SK-N-SH (cell line): ENCODE data around the gene TCEA3. TPM values are rescaled to one million over a fixed set of nuclear protein-coding genes. Genes with fewer than 3 reads are reported as not detected.

Experiments
- CTCF ChIA-PET: fragments of 300-600, 350-600 bp; formaldehyde crosslinking; extraction: SDS; loops from one replicate; lab custom pipeline; 2021; lab: Yijun Ruan, JAX
- POLR2A ChIA-PET: fragments of 350-600 bp; sonication (Branson Sonifier 250); formaldehyde crosslinking; extraction: SDS; loops from one replicate; lab custom pipeline; 2020; ENCODE audit warnings: antibody characterized with exemption, inconsistent platforms; lab: Yijun Ruan, JAX
- DNase-seq: peaks from one replicate; pipeline ENCODE4 v3.0.0; 2012
- H2AFZ ChIP-seq: fragments of 200-600 bp; sonication (generic); 2 replicates; pipeline ENCODE4 v1.8.1; 2016; ENCODE audit warnings: antibody characterized with exemption, mild to moderate bottlenecking, low read depth
- H3F3A ChIP-seq: fragments of 200-600 bp; sonication (generic); replicated peaks from 2 replicates; pipeline ENCODE3; 2016; ENCODE audit warnings: antibody characterized with exemption, mild to moderate bottlenecking; ENCODE audit not compliant: insufficient read depth
- H3K27ac ChIP-seq, 2 experiments: fragments of 200-500 bp in 1 of 2; fragments of 200-600 bp in 1 of 2; sonication (Bioruptor generic) in 1 of 2; sonication (generic), shearing (Covaris generic) in 1 of 2; 2 replicates each; pipeline versions ENCODE4 v1.5.1 to v1.6.1; 2014 to 2016; ENCODE audit warnings: low read depth in 2 of 2, inconsistent platforms in 1 of 2, low read length in 1 of 2, mild to moderate bottlenecking in 1 of 2, mixed read lengths in 1 of 2
- H3K27me3 ChIP-seq: fragments of 200-600 bp; sonication (generic), shearing (Covaris generic); 2 replicates; pipeline ENCODE4 v1.6.1; 2016; ENCODE audit warnings: mixed run types; ENCODE audit not compliant: insufficient read depth
- H3K36me3 ChIP-seq, 2 experiments: fragments of 200-500 bp in 1 of 2; fragments of 200-600 bp in 1 of 2; sonication (Bioruptor generic) in 1 of 2; sonication (generic) in 1 of 2; replicated peaks in 1 of 2; 2 replicates each; pipeline versions ENCODE3 to v1.5.1; 2014 to 2016; ENCODE audit warnings: low read length in 1 of 2, mild to moderate bottlenecking in 1 of 2; ENCODE audit not compliant: insufficient read depth in 2 of 2, control insufficient read depth in 1 of 2
- H3K4me1 ChIP-seq, 2 experiments: fragments of 200-500 bp in 1 of 2; fragments of 200-600 bp in 1 of 2; sonication (Bioruptor generic) in 1 of 2; sonication (generic), shearing (Covaris generic) in 1 of 2; 2 replicates each; pipeline versions ENCODE4 v1.5.1 to v1.6.1; 2014 to 2016; ENCODE audit warnings: low read depth in 1 of 2, low read length in 1 of 2, mixed run types in 1 of 2; ENCODE audit not compliant: insufficient read depth in 2 of 2, control insufficient read depth in 1 of 2
- H3K4me2 ChIP-seq: fragments of 200-600 bp; sonication (generic), shearing (Covaris generic); 2 replicates; pipeline ENCODE4 v1.6.1; 2017; ENCODE audit warnings: mixed run types
- H3K4me3 ChIP-seq, 2 experiments: fragments of 200-500 bp in 1 of 2; fragments of 200-600 bp in 1 of 2; sonication (Bioruptor generic) in 1 of 2; sonication (generic), shearing (Covaris generic) in 1 of 2; 2 replicates each; pipeline versions ENCODE4 v1.5.1 to v1.8.1; 2014 to 2016; ENCODE audit warnings: low read depth in 2 of 2, inconsistent platforms in 1 of 2, low read length in 1 of 2, mild to moderate bottlenecking in 1 of 2, mixed read lengths in 1 of 2, moderate library complexity in 1 of 2
- H3K79me2 ChIP-seq: fragments of 200-600 bp; sonication (generic); 2 replicates; pipeline ENCODE4 v1.8.1; 2017; ENCODE audit warnings: mild to moderate bottlenecking; ENCODE audit not compliant: insufficient read depth
- H3K9ac ChIP-seq: fragments of 200-600 bp; sonication (generic); 2 replicates; pipeline ENCODE4 v1.6.1; 2017; ENCODE audit warnings: mixed run types
- H3K9me2 ChIP-seq: fragments of 200-600 bp; sonication (generic); 2 replicates; pipeline ENCODE4 v1.6.1; 2017; ENCODE audit warnings: mixed run types
- H3K9me3 ChIP-seq: fragments of 200-600 bp; sonication (generic); 2 replicates; pipeline ENCODE4 v1.6.1; 2017; ENCODE audit warnings: mixed run types, mild to moderate bottlenecking, moderate library complexity
- H4K20me1 ChIP-seq: fragments of 200-600 bp; sonication (generic); 2 replicates; pipeline ENCODE4 v1.6.1; 2017; ENCODE audit warnings: mild to moderate bottlenecking, mixed run types; ENCODE audit not compliant: insufficient read depth
- ELF1 ChIP-seq: IDR thresholded peaks from 2 replicates; pipeline ENCODE4 v1.4.0; 2012
- EP300 ChIP-seq, 2 experiments: IDR thresholded peaks; 2 replicates each; pipeline versions ENCODE4 v1.4.0 to v1.6.1; 2012; ENCODE audit warnings: borderline replicate concordance in 1 of 2, low read depth in 1 of 2, low read length in 1 of 2
- EZH2phosphoT487 ChIP-seq: fragments of 200-600 bp; sonication (generic); IDR thresholded peaks from 2 replicates; pipeline ENCODE4 v1.6.1; 2017; ENCODE audit warnings: low read depth, mixed run types, mild to moderate bottlenecking, antibody characterized with exemption, moderate library complexity, borderline replicate concordance
- FOXJ3 ChIP-seq: sonication (generic); formaldehyde crosslinking; IDR thresholded peaks from 2 replicates; pipeline ENCODE4 v1.5.1; 2020; ENCODE audit warnings: mild to moderate bottlenecking, missing genetic modification reagents
- GABPA ChIP-seq: IDR thresholded peaks from 2 replicates; pipeline ENCODE4 v1.4.0; 2012; ENCODE audit warnings: low read depth, mild to moderate bottlenecking
- MEF2A ChIP-seq: IDR thresholded peaks from 2 replicates; pipeline ENCODE4 v1.4.0; 2012; ENCODE audit warnings: low read depth, borderline replicate concordance
- RAD21 ChIP-seq: IDR thresholded peaks from 2 replicates; pipeline ENCODE4 v1.6.1; 2012; ENCODE audit warnings: mild to moderate bottlenecking, low read length
- TAF1 ChIP-seq: IDR thresholded peaks from 2 replicates; pipeline ENCODE4 v1.6.1; 2012; ENCODE audit warnings: low read depth, mild to moderate bottlenecking, low read length, moderate library complexity, borderline replicate concordance
- YY1 ChIP-seq: IDR thresholded peaks from 2 replicates; pipeline ENCODE4 v1.4.0; 2012; ENCODE audit warnings: low read depth, mild to moderate bottlenecking
- WGBS: methylation state at CpG from one replicate; pipeline ENCODE4 v1.1.6; 2017; ENCODE audit warnings: low lambda C conversion rate; 5-methylcytosine and 5-hydroxymethylcytosine counted together
- polyA plus RNA-seq, 3 experiments: library from polyadenylated mRNA; depleted of rRNA; stranded (reverse); fragments of >200 nt; gene quantifications; 2 replicates each; pipeline ENCODE4 v1.2.3, GENCODE V29; 2012
- TF ChIP-seq, protein P1 (sequence below): IDR thresholded peaks from 2 replicates; pipeline ENCODE4 v1.4.0; 2012; ENCODE audit warnings: low read depth
- TF ChIP-seq, protein P2 (sequence below): IDR thresholded peaks from 2 replicates; pipeline ENCODE4; 2012
- TF ChIP-seq, protein P3 (sequence below): IDR thresholded peaks from 2 replicates; pipeline ENCODE4 v1.4.0; 2012; ENCODE audit warnings: low read depth, borderline replicate concordance
- TF ChIP-seq, protein P4 (sequence below): fragments of 150-350 bp; IDR thresholded peaks from 2 replicates; pipeline ENCODE4 v1.6.1; 2016; ENCODE audit warnings: mild to moderate bottlenecking, low read depth, low read length
- TF ChIP-seq, protein P5 (sequence below): fragments of 150-350 bp; IDR thresholded peaks from 2 replicates; pipeline ENCODE4 v1.6.1; 2017; ENCODE audit warnings: antibody characterized with exemption, low read length, low read depth, borderline replicate concordance

TCEA3 gene
- polyA plus RNA-seq, 1 of the 3 experiments (the other 2 are of a cell fraction) = 1.1 TPM

DNA sequence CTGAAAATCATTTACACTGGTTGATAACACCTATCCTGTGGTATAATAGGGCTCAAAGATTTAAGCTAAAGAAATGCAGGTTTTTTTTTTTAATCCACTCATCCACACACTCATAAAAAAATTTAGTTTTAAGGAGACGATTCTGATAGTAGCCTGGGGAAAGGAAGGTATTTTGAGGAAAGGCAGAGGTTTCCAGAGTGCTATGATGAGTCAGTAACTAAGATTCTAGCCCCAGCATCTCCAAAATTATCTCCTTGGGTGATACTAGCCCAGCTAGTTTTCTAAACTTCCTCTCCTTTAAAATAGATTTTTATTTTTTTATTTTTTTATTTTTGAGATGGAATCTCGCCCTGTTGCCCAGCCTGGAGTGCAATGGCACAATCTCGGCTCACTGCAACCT lies 38.7 kb upstream of the TCEA3 start:
- no peaks in the 10 kb centered on the region for H3K9me3 ChIP-seq
- H3K27me3 ChIP-seq = no peaks in the 10 kb centered on the region
- H3K4me1 ChIP-seq = no peaks in the 10 kb centered on the region
- H3K36me3 ChIP-seq = peaks cover 0 to 6% of the 10 kb centered on the region in 2 experiments
- peaks cover 12% of the 10 kb centered on the region for H3K79me2 ChIP-seq
- WGBS = 76% methylated on average over 3 of the region's 3 CpGs
- CTCF ChIA-PET = interaction anchor here (0.6 kb wide), 1 partner anchor 371 kb away, joined by 3 read pairs; no protein-coding TSS in a partner anchor
- H3F3A ChIP-seq = peaks cover 6% of the 10 kb centered on the region
- H3K9me2 ChIP-seq = no peaks in the 10 kb centered on the region
- POLR2A ChIA-PET = no interaction called here
- no peak overlapping the region for H3K27ac ChIP-seq
- no peak overlapping the region for H3K4me3 ChIP-seq
- no peaks in the 10 kb centered on the region for H4K20me1 ChIP-seq
- TF ChIP-seq TAF1 (no peak), FOXJ3 (CRISPR knock-in tag) (no peak), EP300 (IDR thresholded peaks at IDR 0.05; ENCODE audit: borderline replicate concordance in 1 of 2, low read depth in 1 of 2, low read length in 1 of 2) (no peak), YY1 (no peak), ELF1 (no peak), EZH2phosphoT487 (no peak)
- TF ChIP-seq, protein P1, sequence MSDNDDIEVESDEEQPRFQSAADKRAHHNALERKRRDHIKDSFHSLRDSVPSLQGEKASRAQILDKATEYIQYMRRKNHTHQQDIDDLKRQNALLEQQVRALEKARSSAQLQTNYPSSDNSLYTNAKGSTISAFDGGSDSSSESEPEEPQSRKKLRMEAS = no peak
- TF ChIP-seq, all 33 proteins: peak for 0
- Histone ChIP-seq H2AFZ (no peak overlapping the region), H3K4me2 (no peak overlapping the region), H3K9ac (no peak overlapping the region)
- no peak for DNase-seq

DNA sequence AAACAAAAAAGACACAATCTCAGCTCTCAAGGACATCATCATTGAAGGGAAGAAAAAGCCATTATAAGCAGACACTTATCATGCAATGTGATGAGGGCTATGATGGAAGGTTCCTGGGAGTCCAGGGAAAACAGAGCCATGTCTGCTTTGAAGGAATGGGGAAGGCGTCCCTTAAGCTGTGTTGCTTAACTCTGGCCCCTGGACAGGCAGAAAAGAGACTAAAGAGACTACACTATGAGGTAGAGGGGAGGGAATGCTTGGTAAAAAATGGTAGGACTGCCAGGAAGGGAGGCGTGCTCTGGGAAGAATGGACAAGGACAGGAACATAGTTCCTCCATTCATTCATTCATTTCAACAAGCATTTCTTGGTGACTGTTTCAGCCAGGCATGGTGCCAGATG lies 38.2 kb upstream of the TCEA3 start:
- POLR2A ChIA-PET = no interaction called here

More for the DNA sequence above, 38.2 kb upstream of the TCEA3 start:
- DNase-seq = no peak
- H3K4me2 ChIP-seq = no peak overlapping the region
- no peaks in the 10 kb centered on the region for H3K4me1 ChIP-seq
- no peak overlapping the region for H3K9ac ChIP-seq
- TF ChIP-seq MEF2A (no peak), GABPA (no peak), TAF1 (no peak), RAD21 (no peak), EP300 (IDR thresholded peaks at IDR 0.05; ENCODE audit: borderline replicate concordance in 1 of 2, low read depth in 1 of 2, low read length in 1 of 2) (no peak)
- TF ChIP-seq, protein P2, sequence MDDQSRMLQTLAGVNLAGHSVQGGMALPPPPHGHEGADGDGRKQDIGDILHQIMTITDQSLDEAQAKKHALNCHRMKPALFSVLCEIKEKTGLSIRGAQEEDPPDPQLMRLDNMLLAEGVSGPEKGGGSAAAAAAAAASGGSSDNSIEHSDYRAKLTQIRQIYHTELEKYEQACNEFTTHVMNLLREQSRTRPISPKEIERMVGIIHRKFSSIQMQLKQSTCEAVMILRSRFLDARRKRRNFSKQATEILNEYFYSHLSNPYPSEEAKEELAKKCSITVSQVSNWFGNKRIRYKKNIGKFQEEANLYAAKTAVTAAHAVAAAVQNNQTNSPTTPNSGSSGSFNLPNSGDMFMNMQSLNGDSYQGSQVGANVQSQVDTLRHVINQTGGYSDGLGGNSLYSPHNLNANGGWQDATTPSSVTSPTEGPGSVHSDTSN = no peak
- TF ChIP-seq, protein P1 = no peak
- TF ChIP-seq, protein P3, sequence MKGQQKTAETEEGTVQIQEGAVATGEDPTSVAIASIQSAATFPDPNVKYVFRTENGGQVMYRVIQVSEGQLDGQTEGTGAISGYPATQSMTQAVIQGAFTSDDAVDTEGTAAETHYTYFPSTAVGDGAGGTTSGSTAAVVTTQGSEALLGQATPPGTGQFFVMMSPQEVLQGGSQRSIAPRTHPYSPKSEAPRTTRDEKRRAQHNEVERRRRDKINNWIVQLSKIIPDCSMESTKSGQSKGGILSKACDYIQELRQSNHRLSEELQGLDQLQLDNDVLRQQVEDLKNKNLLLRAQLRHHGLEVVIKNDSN = no peak
- TF ChIP-seq, protein P4, sequence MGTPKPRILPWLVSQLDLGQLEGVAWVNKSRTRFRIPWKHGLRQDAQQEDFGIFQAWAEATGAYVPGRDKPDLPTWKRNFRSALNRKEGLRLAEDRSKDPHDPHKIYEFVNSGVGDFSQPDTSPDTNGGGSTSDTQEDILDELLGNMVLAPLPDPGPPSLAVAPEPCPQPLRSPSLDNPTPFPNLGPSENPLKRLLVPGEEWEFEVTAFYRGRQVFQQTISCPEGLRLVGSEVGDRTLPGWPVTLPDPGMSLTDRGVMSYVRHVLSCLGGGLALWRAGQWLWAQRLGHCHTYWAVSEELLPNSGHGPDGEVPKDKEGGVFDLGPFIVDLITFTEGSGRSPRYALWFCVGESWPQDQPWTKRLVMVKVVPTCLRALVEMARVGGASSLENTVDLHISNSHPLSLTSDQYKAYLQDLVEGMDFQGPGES = no peak
- TF ChIP-seq, protein P5, sequence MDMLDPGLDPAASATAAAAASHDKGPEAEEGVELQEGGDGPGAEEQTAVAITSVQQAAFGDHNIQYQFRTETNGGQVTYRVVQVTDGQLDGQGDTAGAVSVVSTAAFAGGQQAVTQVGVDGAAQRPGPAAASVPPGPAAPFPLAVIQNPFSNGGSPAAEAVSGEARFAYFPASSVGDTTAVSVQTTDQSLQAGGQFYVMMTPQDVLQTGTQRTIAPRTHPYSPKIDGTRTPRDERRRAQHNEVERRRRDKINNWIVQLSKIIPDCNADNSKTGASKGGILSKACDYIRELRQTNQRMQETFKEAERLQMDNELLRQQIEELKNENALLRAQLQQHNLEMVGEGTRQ = no peak
- CTCF ChIA-PET = interaction anchor here (0.6 to 1.7 kb wide), 3 partner anchors 11 to 370 kb away, joined by 3 to 6 read pairs (median 5); no protein-coding TSS in a partner anchor
- peaks cover 0 to 6% of the 10 kb centered on the region in 2 experiments for H3K36me3 ChIP-seq
- H3K9me2 ChIP-seq = no peaks in the 10 kb centered on the region
- no peak overlapping the region for H2AFZ ChIP-seq
- no peaks in the 10 kb centered on the region for H4K20me1 ChIP-seq
- no peaks in the 10 kb centered on the region for H3K27me3 ChIP-seq
- no peaks in the 10 kb centered on the region for H3K9me3 ChIP-seq
- H3K27ac ChIP-seq = no peak overlapping the region
- H3F3A ChIP-seq = peaks cover 6% of the 10 kb centered on the region
- peaks cover 7% of the 10 kb centered on the region for H3K79me2 ChIP-seq
- H3K4me3 ChIP-seq = no peak overlapping the region
- 83% methylated on average over 2 of the region's 2 CpGs for WGBS
